Ovary (tissue), 3 donors: Measurements from ENCODE around the gene POLE3.

Experiments used
- CTCF ChIP-seq, 3 donors: fragments of 450-650 bp in 2 of 3; fragments of 200-600 bp in 1 of 3; IDR thresholded peaks; one replicate each; pipeline versions ENCODE4 v1.5.1 to v1.8.0; 2016 to 2022; ENCODE audit warnings: antibody characterized with exemption in 3 of 3, mild to moderate bottlenecking in 1 of 3
- POLR2A ChIP-seq: fragments of 450-650 bp; IDR thresholded peaks from one replicate; pipeline ENCODE4 v1.6.1; 2017; ENCODE audit warnings: antibody characterized with exemption, mild to moderate bottlenecking, moderate library complexity
- donor health status: DM: no; HTN: no; CAD: no.

GRCh38 chr9:113386571-113387393, 23.7 kb downstream of the POLE3 start:
- no peak for TF ChIP-seq CTCF (IDR thresholded peaks at IDR 0.05)
- TF ChIP-seq POLR2A = no peak
